H1 (cell line): Measurements from ENCODE around the gene NOG.

Experiments
- TF ChIP-seq, protein P1 (sequence below): IDR thresholded peaks from 2 replicates; pipeline ENCODE4 v1.6.1; 2011; ENCODE audit warnings: low read depth, mild to moderate bottlenecking, low read length; ENCODE audit not compliant: insufficient read depth
- TF ChIP-seq, protein P2 (sequence below): IDR thresholded peaks from 2 replicates; pipeline ENCODE4 v1.6.1; 2011; ENCODE audit warnings: low read length, improper control_type of control experiment

DNA sequence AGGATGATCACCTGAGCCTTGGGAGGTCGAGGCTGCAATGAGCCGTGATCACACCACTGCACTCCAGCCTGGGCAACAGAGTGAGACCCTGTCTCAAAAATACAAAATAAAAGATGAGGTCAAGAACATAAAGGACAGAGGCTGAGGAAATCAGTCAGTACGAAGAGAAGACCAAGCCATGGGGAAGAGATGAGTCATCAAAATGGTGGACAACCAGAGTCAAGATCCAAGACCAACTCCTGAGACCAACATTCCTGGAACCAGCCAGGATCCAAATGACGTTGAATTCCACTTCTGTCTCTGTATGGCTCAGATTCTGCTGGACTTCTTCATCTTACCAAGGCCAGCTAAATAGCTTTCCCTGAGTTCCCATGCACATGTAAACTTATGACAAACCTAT is 44.8 kb upstream of the NOG start:
- TF ChIP-seq, protein P1, sequence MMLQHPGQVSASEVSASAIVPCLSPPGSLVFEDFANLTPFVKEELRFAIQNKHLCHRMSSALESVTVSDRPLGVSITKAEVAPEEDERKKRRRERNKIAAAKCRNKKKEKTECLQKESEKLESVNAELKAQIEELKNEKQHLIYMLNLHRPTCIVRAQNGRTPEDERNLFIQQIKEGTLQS, result no peak
- TF ChIP-seq, protein P2, sequence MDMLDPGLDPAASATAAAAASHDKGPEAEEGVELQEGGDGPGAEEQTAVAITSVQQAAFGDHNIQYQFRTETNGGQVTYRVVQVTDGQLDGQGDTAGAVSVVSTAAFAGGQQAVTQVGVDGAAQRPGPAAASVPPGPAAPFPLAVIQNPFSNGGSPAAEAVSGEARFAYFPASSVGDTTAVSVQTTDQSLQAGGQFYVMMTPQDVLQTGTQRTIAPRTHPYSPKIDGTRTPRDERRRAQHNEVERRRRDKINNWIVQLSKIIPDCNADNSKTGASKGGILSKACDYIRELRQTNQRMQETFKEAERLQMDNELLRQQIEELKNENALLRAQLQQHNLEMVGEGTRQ, result no peak
